Islet precursor cell (in vitro differentiated cells): ENCODE results near the gene SLC38A5.

ENCODE experiments used
- DNase-seq: peaks from one replicate; pipeline ENCODE4 v3.0.0-alpha.2; 2018

Gene SLC38A5

DNA sequence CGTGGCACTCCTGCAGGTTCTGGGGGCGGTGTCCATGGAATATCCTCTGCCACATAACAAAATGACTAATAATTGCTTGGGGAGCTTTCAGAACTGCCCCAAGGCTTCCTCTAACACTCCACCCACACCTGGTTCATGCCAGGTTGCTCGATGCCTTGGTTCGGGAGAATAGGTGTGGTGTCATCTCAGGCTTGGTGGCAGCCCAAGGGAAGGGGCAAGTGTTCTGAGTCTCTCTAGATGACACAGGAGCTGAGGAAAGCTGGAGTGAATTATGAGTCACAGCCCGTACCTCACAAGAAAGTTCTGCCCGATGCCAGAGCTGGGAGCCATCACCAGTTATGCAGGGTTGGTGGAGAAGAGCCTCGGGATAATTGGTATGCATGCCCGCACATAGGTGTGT is 20.6 kb upstream of the SLC38A5 start:
- DNase-seq: no peak

DNA sequence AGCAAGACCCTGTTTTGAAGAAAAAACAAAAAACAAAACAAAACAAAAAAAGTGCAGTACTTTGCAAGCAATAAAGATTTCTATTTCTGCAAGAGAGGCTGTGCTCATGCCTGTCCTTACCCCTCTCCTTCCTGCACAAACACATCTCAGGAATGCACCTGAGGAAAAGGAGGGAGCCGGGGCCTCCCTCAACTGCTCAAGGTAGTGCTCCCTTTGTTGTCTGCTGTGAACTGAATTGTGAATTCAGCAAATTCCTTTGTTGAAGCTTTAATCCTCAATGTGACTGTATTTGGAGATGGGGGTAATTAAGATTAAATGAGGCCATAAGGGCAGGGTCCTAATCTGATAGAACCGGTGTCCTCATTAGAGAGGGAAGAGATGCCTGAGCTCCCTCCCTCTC is 19.8 kb upstream of the SLC38A5 start:
- DNase-seq: no peak

DNA sequence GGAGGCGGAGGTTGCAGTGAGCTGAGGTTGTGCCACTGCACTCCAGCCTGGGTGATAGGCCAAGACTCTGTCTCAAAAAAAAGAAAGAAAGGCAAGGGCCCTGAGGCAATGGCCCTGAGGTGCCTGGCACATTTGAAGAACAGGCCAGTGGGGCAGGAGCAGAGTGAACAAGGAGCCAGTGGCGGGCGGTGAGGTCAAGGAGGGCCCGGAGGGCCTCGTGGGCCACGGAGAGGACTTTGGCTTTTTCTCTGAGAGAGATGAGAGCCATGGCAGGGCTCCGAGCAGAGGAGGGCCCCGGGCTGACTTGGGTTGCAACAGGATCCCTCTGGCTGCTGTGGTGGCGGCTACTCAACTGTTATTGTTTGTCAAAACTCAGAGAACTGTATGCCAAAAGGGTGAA is 19.2 kb upstream of the SLC38A5 start:
- DNase-seq: no peak

DNA sequence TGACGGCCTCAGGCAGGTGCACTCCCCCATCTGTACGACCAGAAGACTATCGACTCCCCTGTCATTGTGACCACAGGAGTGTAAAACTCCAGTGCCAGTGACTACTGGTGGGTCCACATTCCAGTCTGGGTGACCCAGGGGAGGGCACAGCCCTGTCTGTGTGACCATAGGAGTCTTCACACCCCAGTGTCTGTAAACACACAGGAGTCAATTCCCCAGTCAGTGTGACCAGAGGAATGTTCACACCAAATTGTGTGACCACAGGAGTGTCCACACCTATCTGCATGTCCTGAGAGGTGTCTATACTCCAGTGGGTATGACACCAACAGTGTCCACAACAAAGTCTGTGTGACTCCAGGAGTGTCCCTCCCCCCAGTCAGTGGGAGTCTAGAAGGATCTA is 18.0 kb upstream of the SLC38A5 start:
- DNase-seq: no peak

DNA sequence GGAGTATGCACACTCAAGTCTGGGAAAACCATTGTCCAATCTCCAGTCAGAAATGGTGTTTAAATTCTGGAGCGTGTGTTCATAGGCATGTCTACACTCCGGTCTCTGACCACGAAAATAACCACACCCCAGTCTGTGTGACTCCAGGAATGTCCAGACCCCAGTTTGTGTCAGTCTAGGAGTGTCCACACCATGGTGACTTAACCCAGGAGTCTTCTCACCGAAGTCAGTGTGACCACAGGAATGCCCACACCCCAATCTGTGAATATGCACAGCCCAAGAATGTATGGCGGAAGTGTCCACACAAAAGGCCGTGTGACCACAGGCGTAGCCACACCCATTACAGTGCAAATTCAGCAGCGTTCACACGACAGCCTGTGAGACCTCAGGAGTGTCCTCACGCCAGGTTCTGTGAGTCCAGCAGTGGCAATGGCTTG is 17.3 kb upstream of the SLC38A5 start:
- peak; percentile 92 for DNase-seq

DNA sequence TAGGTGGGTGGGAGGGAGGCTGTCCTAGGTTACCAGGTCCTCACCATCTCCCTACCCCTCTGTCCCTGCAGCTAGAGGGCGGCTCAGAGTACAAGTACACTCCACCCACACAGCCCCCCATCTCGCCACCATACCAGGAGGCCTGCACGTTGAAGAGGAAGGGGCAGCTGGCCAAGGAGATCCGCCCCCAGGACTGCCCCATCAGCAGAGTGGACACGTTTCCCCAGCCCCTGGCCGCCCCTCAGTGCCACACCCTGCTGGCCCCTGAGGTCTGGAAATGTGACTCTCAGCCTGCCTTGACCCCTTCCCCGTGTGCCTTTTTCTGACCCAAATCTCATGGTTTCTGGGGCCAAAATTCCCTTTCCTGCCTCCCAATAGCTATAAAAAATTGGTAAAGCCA is 12.5 kb upstream of the SLC38A5 start:
- DNase-seq: no peak

DNA sequence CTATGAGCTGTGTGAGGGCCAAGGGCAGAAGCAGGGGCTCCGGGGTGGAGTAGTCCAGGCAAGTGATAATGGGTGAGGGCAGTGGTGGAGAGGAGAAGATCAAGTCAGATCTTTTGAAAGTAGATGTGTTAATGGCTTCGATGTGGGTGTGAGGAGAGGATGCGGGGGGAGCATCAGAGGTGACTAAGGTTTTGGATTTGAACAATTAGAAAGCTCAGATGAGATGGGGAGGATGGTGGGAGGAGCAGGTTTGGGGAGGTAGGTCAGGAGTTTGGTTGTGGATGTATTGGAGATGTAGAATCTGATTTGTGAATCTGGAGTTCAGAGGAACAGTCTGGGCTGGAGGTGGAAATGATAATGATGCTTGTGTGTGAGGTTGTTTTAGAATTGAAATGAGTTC is 10.5 kb upstream of the SLC38A5 start:
- no peak for DNase-seq

DNA sequence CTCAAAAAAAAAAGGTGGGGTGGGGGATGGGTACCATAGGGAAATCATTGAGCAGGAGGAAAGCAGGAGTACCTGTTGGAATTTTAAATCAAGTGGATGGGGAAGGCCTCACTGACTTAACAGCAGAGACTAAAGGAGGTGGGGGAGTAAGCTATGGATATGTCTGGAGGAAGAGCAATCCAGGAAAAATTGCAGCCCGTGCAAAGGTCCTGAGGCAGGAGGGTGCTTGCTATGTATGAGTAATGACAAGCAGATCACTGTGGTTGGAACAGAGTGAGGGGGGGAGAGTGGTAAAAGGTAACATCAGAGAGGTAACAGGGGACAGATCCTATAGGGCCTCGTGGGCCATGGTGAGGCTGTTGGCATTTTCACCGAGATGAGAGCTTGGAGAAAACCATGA is 10.1 kb upstream of the SLC38A5 start:
- no peak for DNase-seq

DNA sequence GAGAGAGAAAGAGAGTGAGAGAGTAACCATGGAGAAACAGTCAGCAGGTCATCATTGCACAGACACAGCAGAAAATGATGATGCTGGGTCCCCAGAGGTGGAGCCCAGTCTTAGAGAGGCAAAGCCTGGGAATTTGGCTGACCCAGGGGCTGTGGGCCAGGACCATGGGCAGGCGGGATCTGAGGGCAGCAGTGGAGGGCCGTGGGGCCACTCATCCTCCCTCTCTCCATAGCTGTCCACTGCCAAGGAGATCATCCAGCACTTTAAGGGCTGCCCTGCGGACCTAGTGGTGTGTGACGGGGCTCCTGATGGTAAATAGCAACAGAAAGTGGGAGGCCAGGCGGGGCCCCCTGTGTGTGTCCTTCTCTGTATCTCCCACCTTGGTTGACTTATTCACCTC is 8.7 kb upstream of the SLC38A5 start:
- DNase-seq: no peak

DNA sequence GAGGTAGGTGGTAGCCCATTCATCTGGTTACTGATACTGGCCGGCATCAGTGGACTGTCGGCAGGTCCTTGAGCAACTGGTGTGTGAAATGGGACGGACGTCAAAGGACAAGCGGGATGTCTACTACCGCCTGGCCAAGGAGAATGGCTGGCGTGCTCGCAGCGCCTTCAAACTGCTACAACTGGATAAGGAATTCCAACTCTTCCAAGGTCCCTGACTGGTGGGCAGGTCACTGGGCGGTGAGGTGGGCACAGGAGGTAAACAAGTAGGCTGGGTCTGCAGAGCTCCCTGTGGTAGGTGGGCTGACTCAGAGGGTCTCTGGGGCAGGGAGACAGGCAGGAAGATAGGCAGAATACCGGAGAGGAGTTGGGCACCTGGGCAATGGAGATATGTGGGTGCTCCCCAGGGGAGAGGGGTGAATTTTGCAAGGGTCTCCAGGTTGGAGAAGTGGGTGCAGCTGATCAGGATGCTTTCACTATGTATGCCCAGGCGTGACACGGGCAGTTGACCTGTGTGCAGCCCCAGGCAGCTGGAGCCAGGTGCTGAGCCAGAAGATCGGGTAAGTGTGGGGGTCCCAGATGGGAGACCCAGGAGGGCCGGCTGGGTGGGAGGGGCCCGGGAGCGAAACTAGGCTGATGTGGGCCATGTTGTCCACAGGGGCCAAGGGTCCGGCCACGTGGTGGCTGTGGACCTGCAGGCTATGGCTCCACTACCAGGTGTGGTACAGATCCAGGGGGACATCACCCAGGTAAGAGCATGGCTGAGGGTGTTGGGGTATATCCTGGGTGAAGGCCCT is 8.1 kb upstream of the SLC38A5 start:
- peak; percentile 46 for DNase-seq

DNA sequence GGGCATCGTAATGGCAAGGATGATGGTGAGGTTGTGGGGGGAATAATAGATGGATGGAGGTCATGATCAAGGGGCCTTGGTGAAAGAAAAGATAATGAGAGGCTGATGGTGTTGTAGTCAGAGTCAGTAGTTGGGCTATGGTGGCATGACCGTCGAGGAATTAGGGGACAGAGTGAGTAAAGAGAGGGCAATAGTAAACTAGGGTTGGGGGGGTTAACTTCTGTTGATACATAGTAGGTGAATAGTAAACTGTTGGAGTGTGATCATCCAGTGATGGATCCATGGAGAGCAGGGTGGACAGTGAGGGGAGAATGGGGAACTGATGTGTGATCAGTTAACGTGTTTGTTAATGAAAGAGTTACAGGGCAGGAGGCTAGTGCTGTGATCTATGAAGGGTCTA is 6.9 kb upstream of the SLC38A5 start:
- DNase-seq: no peak

DNA sequence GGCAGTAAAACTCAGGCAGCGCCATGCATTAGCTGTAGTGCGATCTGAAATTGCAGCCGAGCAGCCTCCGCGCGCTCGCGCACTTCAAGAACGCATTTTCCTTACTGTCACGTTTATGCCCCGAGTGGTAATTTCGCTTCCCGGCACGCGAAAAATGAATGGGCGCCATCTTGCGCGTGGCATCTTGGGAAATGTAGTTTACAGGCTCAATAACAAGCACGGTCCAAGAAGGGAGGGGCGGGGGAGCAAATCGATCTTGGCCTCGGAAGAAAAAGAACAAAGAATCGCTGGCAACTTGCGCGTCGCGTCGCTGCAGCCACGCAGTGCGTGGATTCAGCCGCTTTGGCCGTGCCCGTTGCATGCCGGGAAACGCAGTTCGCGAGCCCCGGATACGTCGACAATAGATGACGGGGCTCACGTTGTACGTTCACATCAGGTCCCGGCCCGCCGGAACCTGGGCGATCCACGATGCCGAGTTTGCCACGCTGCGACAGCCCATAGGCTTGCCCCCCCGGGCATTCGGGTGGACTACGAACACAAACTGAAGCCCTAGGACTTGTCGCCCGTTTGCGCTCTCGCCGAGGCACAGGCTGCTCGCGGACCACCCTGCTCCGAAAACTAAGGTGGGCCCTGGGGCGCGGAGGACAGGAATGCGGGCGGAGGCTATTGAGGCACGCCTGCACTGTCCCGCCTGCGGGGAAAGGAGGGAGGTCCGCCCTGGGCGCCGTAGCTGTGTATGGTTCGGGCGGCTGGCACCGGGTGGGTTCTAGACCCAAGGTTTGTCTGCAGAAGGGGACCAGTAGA is 5.9 kb upstream of the SLC38A5 start, which contains the start of gene FTSJ1:
Gene FTSJ1, plus strand, starts transcription at position 426 of the 804 bp plus-strand sequence. CDS start 1,849 bp downstream, outside the sequence.
- DNase-seq: peak; percentile 84

DNA sequence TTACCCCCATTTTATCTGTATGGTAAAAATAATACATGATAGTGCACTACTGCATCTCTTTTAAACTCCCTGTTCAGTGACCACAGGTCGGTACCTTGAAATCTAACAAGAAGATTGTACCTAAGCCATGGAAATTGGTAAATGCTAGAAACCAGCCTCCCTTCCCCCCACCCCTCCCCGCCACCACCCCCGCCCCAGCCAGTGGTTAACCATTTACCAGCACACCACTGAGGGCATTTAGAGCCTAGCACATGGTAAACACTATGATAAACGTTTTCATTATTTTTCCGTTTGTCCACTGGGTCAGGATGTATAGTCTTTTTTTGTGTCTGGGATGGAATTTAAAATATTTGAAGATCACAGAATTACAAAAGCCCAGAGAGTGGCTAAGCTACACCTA is 5.2 kb upstream of the SLC38A5 start:
- no peak for DNase-seq

DNA sequence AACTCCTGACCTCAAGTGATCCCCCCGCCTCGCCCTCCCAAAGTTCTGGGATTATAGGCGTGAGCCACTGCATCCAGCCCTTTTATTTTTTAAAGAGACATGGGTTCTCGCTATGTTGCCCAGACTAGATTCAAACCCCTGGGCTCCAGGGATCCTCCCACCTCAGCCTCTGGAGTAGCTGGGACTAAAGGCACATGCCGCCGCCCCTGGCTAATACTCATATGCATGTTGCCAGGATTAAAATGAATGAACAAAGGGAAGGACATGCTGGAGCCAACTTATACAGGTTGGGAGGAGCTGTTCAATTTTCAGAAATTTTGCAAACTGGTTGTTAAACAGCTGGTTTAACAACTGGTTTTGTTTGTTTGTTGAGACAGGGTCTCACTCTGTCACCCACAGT is 4.5 kb upstream of the SLC38A5 start:
- DNase-seq: no peak

DNA sequence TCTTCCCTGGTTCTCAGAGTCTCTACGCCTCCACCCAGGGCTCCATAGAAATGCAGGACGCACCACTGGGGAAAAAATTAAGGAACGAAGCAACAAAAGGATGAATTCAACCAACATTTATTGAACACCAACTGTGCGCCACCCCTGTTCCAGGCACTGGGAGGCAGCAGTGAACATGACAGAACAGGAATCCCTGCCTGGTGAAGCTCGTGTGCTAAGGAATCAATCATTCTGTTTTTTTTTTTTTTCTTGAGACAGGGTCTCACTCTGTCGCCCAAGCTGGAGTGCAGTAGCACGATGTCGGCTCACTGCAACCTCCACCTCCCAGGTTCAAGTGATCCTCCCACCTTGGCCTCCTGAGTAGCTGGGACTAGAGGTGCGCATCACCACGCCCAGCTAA is 4.1 kb upstream of the SLC38A5 start:
- DNase-seq: peak; percentile 57

DNA sequence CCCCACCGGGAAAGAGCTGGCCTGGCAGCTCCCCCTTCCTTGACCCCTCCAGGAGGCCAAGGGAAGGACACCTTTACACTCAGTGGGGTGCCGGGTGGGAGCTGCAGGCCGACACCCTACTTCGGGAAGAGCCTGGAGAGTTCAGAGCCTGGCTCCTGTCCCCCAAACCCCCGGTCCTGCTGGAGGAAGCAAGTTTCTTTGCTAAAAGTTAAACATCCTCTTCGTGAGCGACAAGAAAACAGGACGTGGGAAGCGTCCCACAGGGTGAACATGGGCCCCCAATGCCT is 3.6 kb upstream of the SLC38A5 start:
- DNase-seq: peak; percentile 44

DNA sequence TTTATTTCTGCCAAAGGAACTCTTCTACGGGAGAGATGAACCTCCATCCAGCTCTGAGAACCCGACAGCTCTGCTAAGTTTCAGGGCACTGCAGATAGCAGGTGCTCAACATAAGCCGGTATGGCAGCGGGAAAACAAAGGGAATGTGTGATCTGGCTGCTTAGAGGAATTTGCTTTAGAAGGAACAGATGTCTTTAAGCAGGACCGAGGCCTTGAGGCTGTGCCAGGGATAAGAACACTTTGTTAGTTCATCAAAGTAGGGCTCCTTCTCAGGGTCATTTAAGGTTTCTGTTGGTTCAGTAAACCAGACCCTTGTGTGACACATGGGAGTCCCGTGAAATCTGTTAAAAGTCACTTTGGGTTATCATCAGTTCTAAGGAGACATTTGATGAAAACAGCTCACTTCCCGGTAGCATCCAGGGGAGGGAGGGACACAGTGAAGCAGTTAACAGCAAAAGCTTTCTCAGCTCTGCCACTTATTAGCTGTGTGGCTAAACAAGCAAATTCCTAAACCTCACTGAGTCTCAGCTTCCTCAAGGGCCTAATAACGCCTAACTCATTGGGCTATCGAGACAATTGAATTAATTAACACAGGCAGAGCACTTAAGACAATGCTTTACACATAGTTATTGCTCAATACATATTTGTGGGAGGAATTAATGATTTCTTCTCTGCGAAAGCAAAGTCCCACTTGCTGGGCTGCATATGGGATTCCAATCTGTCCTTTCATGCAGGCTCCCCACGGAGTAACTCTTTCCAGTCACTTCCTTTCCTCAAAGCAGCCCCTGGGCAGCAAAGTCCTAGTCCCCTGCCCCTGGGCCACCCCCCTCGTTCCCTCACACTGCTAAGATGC is 3.0 kb upstream of the SLC38A5 start:
- DNase-seq: peak; percentile 46

DNA sequence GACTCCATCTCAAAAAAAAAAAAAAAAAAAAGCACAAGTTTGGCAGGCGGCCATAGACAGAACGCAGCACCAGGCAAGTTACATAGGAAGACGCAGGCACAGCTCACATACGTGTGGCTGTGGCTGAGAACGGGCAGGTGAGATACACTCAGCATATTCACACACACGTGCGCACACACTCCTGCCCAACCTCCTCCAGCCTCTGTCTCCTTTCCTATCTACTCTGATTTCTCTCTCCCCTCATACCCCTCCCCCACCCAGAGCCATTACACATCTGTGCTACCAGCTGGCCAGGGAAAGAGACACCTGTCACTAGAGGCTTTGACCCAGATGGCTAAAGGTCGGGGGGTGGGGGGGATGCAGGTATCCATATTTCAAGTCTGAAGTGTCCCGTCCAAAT is 2.2 kb upstream of the SLC38A5 start:
- no peak for DNase-seq

DNA sequence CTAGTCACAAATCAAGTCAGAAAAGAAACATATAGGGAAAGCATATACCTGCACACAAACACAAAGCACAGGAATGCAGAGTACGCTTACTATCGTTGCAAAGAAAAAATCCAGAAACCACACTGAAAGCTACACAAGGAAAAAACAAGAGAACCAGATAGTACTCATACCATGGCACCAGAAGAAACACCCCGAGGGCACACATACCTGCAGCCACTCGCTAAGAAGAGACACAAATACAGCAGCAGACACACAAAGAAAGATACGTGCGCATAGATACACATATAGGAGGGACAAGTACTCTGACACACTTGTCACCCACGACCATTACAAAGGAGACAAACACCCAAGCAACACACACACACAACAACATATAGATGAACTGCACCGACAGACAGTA is 1.4 kb upstream of the SLC38A5 start:
- DNase-seq: peak; percentile 73

DNA sequence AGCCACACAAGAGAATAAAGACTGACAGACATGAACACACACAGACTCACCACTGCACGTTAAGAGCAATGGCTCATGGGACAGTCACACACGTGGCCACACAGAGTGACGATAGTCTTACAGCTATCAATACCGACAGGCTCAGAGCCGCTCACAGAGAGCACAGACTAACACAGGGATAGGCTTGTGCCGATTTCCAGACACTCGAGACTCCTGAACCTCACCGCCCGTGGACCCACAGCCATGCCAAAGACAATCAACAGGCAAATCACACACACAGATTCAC is 716 bp upstream of the SLC38A5 start:
- DNase-seq: peak; percentile 44

DNA sequence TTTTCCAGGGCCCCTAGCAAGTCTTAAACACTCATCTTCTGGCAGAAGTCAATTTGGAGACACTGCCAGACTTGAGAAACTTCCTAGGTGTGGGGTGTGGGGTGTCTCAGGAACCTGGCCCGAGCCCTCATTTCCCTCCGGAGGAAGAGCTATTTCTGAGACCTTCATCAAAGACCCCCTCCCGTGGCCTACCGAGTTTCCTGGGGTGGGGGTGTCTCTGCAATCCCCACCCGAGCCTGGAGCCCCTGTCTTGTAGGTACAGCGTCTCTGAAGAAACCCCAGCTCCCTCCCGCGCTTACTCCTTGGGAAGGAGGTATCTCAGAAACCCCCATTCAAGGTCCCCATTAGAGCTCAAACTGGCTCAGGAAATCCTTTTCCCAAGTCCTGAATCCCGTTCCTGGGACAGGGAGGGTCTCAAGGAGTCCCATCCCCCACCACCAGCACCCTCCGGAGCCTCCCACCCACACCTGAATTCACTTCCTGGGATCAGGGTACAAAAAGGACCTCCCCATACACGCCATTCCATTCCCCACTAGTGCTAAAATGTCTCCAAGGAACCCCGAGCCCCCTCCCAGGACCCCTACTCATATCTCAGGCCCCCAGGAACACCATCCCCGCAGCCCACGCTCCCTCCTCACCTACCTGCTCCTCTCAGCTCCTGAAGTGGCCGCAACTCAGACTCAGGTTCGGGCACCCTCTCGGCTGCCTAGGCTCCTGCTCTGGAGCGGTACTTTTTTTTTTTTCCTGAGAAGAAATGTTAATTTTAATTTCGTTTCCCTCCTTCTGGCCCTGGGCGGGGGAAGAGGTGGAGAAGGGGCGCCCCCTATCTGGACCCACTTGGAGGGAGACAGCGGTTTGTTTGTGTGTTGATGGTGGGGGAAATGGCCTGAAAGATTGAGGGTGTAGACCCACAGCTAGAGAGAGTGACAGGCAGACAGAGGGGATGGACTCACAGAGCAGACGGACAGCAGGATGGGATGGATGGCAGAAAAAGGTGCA is 1.1 kb downstream of the SLC38A5 start:
- peak; percentile 40 for DNase-seq

DNA sequence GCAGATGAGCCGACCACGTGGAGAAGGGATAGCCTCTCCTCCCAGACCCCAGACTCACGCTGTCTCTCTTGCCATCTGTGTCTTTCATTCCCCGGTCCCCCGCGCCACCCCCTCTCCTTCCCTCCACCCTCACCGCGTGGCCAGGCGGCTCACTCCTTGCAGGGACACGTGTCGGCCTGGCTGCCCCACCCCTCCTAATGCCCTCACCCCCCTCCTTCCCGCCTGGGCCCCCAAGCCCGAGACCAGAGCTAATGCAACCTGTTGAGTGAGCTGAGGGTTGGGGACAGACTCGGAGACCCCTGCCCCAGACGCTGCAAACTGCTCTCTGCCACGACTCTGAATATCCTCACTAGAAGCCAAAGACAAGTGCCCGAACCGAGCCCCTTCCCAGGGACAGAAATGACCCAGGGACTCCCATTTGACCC is 1.8 kb downstream of the SLC38A5 start:
- DNase-seq: peak; percentile 54
